SK-N-SH (cell line): ENCODE results near the gene GCN1.

Source experiments
- EP300 ChIP-seq, 2 experiments: IDR thresholded peaks; 2 replicates each; pipeline versions ENCODE4 v1.4.0 to v1.6.1; 2012; ENCODE audit warnings: borderline replicate concordance in 1 of 2, low read depth in 1 of 2, low read length in 1 of 2
- EZH2phosphoT487 ChIP-seq: fragments of 200-600 bp; sonication (generic); IDR thresholded peaks from 2 replicates; pipeline ENCODE4 v1.6.1; 2017; ENCODE audit warnings: low read depth, mixed run types, mild to moderate bottlenecking, antibody characterized with exemption, moderate library complexity, borderline replicate concordance
- FOXJ3 ChIP-seq: sonication (generic); formaldehyde crosslinking; IDR thresholded peaks from 2 replicates; pipeline ENCODE4 v1.5.1; 2020; ENCODE audit warnings: mild to moderate bottlenecking, missing genetic modification reagents
- RAD21 ChIP-seq: IDR thresholded peaks from 2 replicates; pipeline ENCODE4 v1.6.1; 2012; ENCODE audit warnings: mild to moderate bottlenecking, low read length
- SIN3A ChIP-seq: IDR thresholded peaks from 2 replicates; pipeline ENCODE4 v1.6.1; 2012; ENCODE audit warnings: low read depth, mild to moderate bottlenecking, low read length, moderate library complexity, borderline replicate concordance
- TF ChIP-seq, protein P1 (sequence below): fragments of 200-600 bp; sonication (generic); IDR thresholded peaks from 2 replicates; pipeline ENCODE4 v1.6.1; 2017; ENCODE audit warnings: antibody characterized with exemption, mild to moderate bottlenecking, moderate library complexity
- TF ChIP-seq, protein P2 (sequence below): IDR thresholded peaks from 2 replicates; pipeline ENCODE4; 2012

DNA sequence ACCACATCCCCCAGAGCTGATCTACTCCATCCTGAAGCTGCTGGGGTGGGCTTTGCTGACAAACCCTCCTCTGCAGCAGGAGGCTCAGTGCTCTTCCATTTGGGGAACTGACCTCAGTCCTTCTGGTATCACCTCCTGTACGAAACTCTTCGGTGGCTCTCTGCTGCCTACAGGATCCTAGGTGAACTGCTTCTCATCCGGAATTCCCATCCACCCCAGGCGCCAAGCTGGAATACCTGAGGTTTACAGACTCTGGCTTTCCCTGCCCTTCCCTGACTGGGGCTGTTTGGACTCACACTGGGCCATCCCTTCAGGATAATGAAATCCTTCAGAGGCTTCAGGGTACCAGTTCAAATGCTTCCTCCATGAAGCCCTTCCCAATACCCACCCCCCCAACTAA lies 26.2 kb downstream of the GCN1 start:
- TF ChIP-seq SIN3A, result no peak
- TF ChIP-seq, protein P1, sequence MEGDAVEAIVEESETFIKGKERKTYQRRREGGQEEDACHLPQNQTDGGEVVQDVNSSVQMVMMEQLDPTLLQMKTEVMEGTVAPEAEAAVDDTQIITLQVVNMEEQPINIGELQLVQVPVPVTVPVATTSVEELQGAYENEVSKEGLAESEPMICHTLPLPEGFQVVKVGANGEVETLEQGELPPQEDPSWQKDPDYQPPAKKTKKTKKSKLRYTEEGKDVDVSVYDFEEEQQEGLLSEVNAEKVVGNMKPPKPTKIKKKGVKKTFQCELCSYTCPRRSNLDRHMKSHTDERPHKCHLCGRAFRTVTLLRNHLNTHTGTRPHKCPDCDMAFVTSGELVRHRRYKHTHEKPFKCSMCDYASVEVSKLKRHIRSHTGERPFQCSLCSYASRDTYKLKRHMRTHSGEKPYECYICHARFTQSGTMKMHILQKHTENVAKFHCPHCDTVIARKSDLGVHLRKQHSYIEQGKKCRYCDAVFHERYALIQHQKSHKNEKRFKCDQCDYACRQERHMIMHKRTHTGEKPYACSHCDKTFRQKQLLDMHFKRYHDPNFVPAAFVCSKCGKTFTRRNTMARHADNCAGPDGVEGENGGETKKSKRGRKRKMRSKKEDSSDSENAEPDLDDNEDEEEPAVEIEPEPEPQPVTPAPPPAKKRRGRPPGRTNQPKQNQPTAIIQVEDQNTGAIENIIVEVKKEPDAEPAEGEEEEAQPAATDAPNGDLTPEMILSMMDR, result no peak
- TF ChIP-seq EP300 (IDR thresholded peaks at IDR 0.05; ENCODE audit: borderline replicate concordance in 1 of 2, low read depth in 1 of 2, low read length in 1 of 2), result no peak
- no peak for TF ChIP-seq FOXJ3 (CRISPR knock-in tag)
- TF ChIP-seq, protein P2, sequence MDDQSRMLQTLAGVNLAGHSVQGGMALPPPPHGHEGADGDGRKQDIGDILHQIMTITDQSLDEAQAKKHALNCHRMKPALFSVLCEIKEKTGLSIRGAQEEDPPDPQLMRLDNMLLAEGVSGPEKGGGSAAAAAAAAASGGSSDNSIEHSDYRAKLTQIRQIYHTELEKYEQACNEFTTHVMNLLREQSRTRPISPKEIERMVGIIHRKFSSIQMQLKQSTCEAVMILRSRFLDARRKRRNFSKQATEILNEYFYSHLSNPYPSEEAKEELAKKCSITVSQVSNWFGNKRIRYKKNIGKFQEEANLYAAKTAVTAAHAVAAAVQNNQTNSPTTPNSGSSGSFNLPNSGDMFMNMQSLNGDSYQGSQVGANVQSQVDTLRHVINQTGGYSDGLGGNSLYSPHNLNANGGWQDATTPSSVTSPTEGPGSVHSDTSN, result no peak
- TF ChIP-seq EZH2phosphoT487, result no peak
- TF ChIP-seq RAD21, result no peak
